Ovary (tissue), 9 donors: Measurements from ENCODE around the gene KCTD16. TPM values are rescaled to one million over a fixed set of nuclear protein-coding genes. Genes with fewer than 3 reads are reported as not detected.

ENCODE experiments used
- DNase-seq, 5 donors: peaks; one replicate each; pipeline ENCODE4 v3.0.0-alpha.2; 2019 to 2020
- H3K27ac ChIP-seq, 2 donors: fragments of 200-600 bp; one replicate each; pipeline versions ENCODE4 v1.5.1 to v1.8.0; 2019 to 2022
- H3K27me3 ChIP-seq: fragments of 200-600 bp; one replicate; pipeline ENCODE4 v1.8.0; 2022
- H3K36me3 ChIP-seq: fragments of 200-600 bp; sonication (generic); one replicate; pipeline ENCODE4 v1.5.1; 2019
- H3K4me1 ChIP-seq: one replicate; pipeline ENCODE4 v1.8.1; 2013; ENCODE audit warnings: mild to moderate bottlenecking, moderate library complexity; ENCODE audit not compliant: insufficient read depth
- H3K4me3 ChIP-seq: fragments of 200-600 bp; sonication (generic); one replicate; pipeline ENCODE4 v1.5.1; 2017
- H3K9me3 ChIP-seq, 2 donors: fragments of 200-600 bp in 1 of 2; sonication (generic) in 1 of 2; one replicate each; pipeline versions ENCODE4 v1.5.1 to v1.8.1; 2013 to 2019; ENCODE audit warnings: mild to moderate bottlenecking in 1 of 2, moderate library complexity in 1 of 2
- CTCF ChIP-seq, 3 donors: fragments of 450-650 bp in 2 of 3; fragments of 200-600 bp in 1 of 3; IDR thresholded peaks; one replicate each; pipeline versions ENCODE4 v1.5.1 to v1.8.0; 2016 to 2022; ENCODE audit warnings: antibody characterized with exemption in 3 of 3, mild to moderate bottlenecking in 1 of 3
- EP300 ChIP-seq: sonication (generic); formaldehyde crosslinking; IDR thresholded peaks from one replicate; pipeline ENCODE4 v1.6.1; 2017; ENCODE audit warnings: antibody characterized with exemption
- POLR2A ChIP-seq: fragments of 450-650 bp; IDR thresholded peaks from one replicate; pipeline ENCODE4 v1.6.1; 2017; ENCODE audit warnings: antibody characterized with exemption, mild to moderate bottlenecking, moderate library complexity
- WGBS, 3 donors: extraction: QIAGEN DNeasy Blood & Tissue Kit in 1 of 3; methylation state at CpG; one replicate each; pipeline versions ENCODE4 v1.1.5 to v1.1.7; 2013 to 2017; 5-methylcytosine and 5-hydroxymethylcytosine counted together
- intact Hi-C, 4 donors: fragments of 100-400 bp; cut with DNase I; formaldehyde crosslinking; loops; one replicate each; pipeline versions ENCODE4 v1.11.0 to v1.15.1; 2022 to 2023
- polyA plus RNA-seq, 2 donors: library from polyadenylated mRNA; stranded (reverse); fragments of 200-250 nt in 1 of 2; fragments of 350-450 nt in 1 of 2; fragmentation: Illumina TruSeq in 1 of 2; extraction: RNeasy Lipid Tissue Mini Kit (QIAGEN cat#74804) in 1 of 2; gene quantifications; one replicate each; pipeline ENCODE4 v1.2.3, GENCODE V29; 2013 to 2014
- total RNA-seq, 7 donors: library from RNA; depleted of rRNA in 2 of 7; stranded (reverse); fragments of >200 nt in 2 of 7; fragmentation: NEBNext Ultra II Directional in 3 of 7; extraction: Animal tissue kit (Norgen Biotek cat#: 25700) in 3 of 7; gene quantifications; one replicate each; pipeline versions ENCODE4 v1.1.0 to v1.2.4, GENCODE V29; 2016 to 2023
- donor health status: DM: no; HTN: no; CAD: no; lungs with moderate emphysema.
- donor health status: DM: no; HTN: no; CAD: no.
- donor health status: Bipolar disorder and iron deficiency.
- donor health status: DM: yes; HTN: yes; CAD: no.
- donor health status: DM: no; HTN: no; CAD: no.
- donor health status: DM: yes; HTN: yes; CAD: no.

Gene KCTD16
- total and polyA plus RNA-seq, 9 donors: under 0.01 to 0.46 (median 0.13) TPM; not detected in 1

- intact Hi-C loops: no loop called here
- H3K4me1 ChIP-seq: no peaks in the 10 kb centered on the region
- no peaks in the 10 kb centered on the region for H3K9me3 ChIP-seq
- WGBS, 3 donors: 65 to 77% (median 73%) methylated on average over 3 of the region's 3 CpGs
- H3K27ac ChIP-seq: no peak overlapping the region
- no peaks in the 10 kb centered on the region for H3K27me3 ChIP-seq
- TF ChIP-seq CTCF (IDR thresholded peaks at IDR 0.05) (no peak), EP300 (no peak), POLR2A (no peak)
- H3K36me3 ChIP-seq: no peaks in the 10 kb centered on the region
- no peak for DNase-seq
- no peak overlapping the region for H3K4me3 ChIP-seq
These were observed 49.2 kb downstream of the KCTD16 start for GRCh38 chr5:144219869-144220268.

GRCh38 chr5:144227363-144227999, 56.8 kb downstream of the KCTD16 start:
- no peaks in the 10 kb centered on the region for H3K4me1 ChIP-seq
- WGBS, 3 donors: 72 to 83% (median 76%) methylated on average over 2 of the region's 2 CpGs
- no peak for TF ChIP-seq EP300
- no peak for TF ChIP-seq POLR2A
- TF ChIP-seq CTCF (IDR thresholded peaks at IDR 0.05): no peak

GRCh38 chr5:144230806-144231205, 60.1 kb downstream of the KCTD16 start:
- H3K4me1 ChIP-seq: no peaks in the 10 kb centered on the region
- DNase-seq: no peak
- 79 to 83% (median 81%) methylated on average over 4 of the region's 4 CpGs for WGBS, 3 donors
- no peaks in the 10 kb centered on the region for H3K9me3 ChIP-seq
- no peaks in the 10 kb centered on the region for H3K36me3 ChIP-seq
- H3K27me3 ChIP-seq: no peaks in the 10 kb centered on the region
- H3K4me3 ChIP-seq: no peak overlapping the region
- TF ChIP-seq CTCF (IDR thresholded peaks at IDR 0.05): no peak
- TF ChIP-seq EP300: no peak
- no peak for TF ChIP-seq POLR2A
- H3K27ac ChIP-seq: no peak overlapping the region
- intact Hi-C loops: no loop called here

More at GRCh38 chr5:144227363-144227999, 56.8 kb downstream of the KCTD16 start:
- Histone ChIP-seq H3K27me3 (no peaks in the 10 kb centered on the region), H3K27ac (no peak overlapping the region), H3K9me3 (no peaks in the 10 kb centered on the region), H3K4me3 (no peak overlapping the region), H3K36me3 (no peaks in the 10 kb centered on the region)
- no peak for DNase-seq
- intact Hi-C loops: no loop called here

- WGBS, 3 donors: 32 to 43% (median 35%) methylated on average over 5 of the region's 5 CpGs
These were observed 61.6 kb downstream of the KCTD16 start for GRCh38 chr5:144232285-144232684.

More at GRCh38 chr5:144232285-144232684, 61.6 kb downstream of the KCTD16 start:
- no peaks in the 10 kb centered on the region for H3K27me3 ChIP-seq
- no peaks in the 10 kb centered on the region for H3K36me3 ChIP-seq
- no peak overlapping the region for H3K4me3 ChIP-seq
- no peak for DNase-seq
- intact Hi-C loops: no loop called here
- H3K4me1 ChIP-seq: no peaks in the 10 kb centered on the region
- no peaks in the 10 kb centered on the region for H3K9me3 ChIP-seq
- H3K27ac ChIP-seq: no peak overlapping the region
- no peak for TF ChIP-seq CTCF (IDR thresholded peaks at IDR 0.05)
- no peak for TF ChIP-seq EP300
- no peak for TF ChIP-seq POLR2A
